AML-193 (cell line): Measurements from ENCODE around the gene SLC30A1.
"Not testable (repeated sequence)": the region's sequence is repeated elsewhere in the genome, so short reads cannot be mapped to it uniquely, and the experiment has no call there.

Experiments used
- DNase-seq, 2 experiments: peaks; one replicate each; lab custom pipeline; 2025; lab: John Stamatoyannopoulos, UW

Gene SLC30A1

GRCh38 chr1:211547710-211548109 lies 31.3 kb downstream of the SLC30A1 start:
- no peak for DNase-seq

GRCh38 chr1:211546543-211546942 lies 32.4 kb downstream of the SLC30A1 start:
- DNase-seq: no peak

DNA sequence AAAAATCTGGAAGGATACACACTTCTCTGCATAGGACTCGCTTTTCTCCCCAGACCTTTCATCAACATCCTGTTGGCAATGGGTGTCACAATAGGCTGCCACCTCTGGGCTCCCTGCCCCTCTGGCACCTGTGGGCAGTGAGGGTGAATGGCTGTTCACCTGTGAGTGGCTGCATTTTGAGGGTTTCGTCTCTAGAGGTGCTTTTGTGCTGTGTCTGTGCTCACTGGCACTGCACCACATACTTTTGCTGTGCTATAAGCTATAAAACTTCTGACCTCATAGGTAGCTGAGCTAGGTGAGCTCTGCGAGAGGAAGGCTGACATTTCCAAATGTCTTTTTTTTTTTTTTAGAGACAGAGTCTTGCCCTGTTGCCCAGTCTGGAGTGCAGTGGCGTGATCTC lies 35.9 kb downstream of the SLC30A1 start:
- no peak for DNase-seq

- no peak for DNase-seq
These were observed 37.1 kb downstream of the SLC30A1 start for GRCh38 chr1:211541720-211542477.

GRCh38 chr1:211541278-211541677 lies 37.7 kb downstream of the SLC30A1 start:
- DNase-seq: no peak

- DNase-seq: not testable (repeated sequence)
These were observed 38.1 kb downstream of the SLC30A1 start for GRCh38 chr1:211540824-211541223.

DNA sequence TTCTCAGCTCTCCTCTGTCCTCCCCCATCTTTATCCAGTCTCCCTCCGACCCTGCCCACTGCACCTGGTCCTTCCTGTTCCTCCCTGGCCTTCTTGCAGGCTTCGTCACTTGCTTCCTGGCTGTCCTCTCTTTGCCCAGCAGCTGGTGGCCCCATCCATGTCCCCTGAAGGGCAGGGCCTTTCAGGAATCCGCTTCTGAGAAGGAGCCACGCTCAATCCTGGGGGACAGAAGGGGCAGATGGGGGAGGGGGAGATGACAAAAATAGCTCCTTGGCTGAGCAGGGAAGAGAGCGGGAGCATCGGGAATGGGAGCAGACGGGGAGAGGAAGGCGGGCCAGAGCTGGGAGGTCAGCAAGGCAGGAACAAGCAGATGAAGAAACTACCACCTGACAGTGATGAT lies 40.7 kb downstream of the SLC30A1 start:
- DNase-seq: no peak

GRCh38 chr1:211537253-211537652 lies 41.7 kb downstream of the SLC30A1 start:
- no peak for DNase-seq

DNA sequence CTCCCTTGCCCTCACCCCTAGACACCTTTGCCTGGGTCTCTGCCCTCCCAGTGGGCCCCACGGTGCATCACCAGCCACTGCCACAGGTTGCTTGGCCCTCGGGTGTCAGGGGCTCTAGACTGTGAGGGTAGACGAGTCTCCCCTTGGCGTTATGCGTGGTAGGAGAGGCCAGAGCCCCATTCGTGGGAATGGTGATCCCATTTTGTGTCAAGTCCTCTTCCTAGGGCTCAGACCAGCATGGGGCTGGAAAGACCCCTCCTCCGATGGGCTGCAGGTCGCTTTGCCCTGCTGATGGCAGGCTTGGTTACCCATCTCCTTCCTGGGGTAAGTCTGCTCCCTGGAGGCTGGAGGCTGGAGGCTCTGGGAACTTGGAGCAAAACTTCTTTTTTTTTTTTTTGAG lies 42.4 kb downstream of the SLC30A1 start:
- no peak for DNase-seq

- no peak for DNase-seq
These were observed 43.6 kb downstream of the SLC30A1 start for GRCh38 chr1:211535346-211535745.

DNA sequence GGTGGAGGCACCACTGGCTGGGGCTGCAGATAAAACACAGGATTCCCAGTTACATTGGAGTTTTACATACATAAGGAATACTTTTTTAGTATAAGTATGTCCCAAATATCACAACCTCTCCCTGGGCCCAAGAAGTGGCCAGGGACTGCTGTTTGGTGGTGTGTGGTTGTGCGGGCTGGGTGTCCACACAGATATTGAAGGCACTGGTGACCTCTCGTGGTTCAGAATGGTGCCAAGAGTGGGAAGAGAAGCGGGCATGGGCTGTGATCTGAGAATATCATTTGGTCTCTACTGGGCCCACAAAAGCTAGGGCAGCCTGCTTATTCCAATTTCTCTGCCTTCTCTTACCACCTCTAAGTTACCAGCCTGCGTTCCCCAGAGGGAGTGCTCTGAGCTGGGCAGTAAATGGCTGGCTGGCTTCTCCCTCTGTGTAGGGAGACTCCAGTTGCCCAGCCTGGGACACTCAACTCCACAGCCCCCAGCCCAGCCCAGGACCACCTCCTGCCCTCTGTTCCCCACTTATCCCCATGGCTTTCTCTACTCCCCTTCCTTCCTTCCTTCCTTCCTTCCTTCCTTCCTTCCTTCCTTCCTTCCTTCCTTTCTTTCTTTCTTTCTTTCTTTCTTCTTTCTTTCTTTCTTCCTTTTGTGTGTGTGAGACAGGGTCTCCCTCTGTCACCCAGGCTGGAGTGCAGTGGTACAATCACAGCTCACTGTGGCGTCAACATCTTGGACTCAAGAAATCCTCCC lies 44.2 kb downstream of the SLC30A1 start:
- DNase-seq: no peak

GRCh38 chr1:211532088-211532444 lies 46.9 kb downstream of the SLC30A1 start:
- DNase-seq: no peak

DNA sequence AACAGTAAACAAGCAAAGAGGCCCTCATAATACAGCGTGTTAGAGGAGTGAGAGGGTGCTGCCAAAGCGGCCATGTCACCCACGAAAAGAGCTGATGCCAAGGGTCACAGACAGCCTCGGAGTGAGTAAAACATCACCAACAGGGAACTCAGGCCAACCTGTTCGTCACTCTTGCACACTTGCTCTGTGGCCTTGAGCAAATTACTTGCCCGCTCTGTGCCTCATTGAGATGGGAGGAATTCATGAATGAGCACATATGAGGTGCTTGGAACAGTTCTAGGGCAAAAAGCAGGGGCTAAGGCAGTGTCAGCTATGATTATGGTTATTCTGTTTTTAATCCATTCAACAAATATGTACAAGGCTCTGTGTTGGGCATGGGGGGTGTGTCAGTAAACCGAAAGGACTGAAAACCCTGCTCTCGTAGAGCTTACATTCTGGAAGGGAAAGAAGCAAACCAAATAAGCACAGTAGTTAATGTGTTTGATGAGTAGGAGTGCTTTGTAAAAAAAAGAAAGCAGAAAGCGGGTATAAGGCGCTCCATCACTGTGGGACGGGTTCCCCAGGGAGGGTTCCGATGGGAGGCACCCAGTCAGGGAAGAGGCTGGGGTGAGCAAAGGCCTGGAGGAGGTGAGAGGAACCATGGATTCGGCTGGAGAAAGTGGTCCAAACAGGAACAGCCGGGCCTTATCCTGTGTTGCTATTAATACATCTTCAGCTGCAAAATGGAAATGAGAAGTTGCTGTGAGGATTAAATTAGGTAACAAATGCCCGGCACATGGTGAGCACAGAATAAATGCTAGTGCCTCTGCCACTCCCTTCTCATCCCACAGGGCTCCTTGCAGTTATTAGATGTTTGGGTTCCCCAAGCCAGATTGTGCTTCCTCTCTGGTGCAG lies 47.5 kb downstream of the SLC30A1 start:
- DNase-seq: no peak

DNA sequence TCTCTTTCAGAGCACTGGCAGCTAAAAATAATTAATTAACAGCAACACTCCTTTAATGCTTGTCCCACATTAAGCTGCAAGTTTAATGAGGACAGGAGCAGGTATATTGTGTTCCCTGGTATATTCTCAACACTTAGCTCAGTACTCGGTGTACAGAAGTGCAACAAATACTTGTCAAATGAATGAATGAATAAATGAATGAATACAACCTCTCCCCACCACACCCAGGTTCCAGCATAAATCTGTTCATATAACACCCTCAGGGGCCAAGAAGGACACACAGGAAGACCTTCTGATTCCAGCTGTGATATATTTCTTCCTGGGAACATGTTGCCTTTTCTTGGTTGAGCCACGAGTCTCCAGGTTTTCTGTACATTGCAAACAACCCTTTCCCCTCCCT lies 48.9 kb downstream of the SLC30A1 start:
- no peak for DNase-seq

GRCh38 chr1:211529453-211529852 lies 49.5 kb downstream of the SLC30A1 start:
- no peak for DNase-seq

DNA sequence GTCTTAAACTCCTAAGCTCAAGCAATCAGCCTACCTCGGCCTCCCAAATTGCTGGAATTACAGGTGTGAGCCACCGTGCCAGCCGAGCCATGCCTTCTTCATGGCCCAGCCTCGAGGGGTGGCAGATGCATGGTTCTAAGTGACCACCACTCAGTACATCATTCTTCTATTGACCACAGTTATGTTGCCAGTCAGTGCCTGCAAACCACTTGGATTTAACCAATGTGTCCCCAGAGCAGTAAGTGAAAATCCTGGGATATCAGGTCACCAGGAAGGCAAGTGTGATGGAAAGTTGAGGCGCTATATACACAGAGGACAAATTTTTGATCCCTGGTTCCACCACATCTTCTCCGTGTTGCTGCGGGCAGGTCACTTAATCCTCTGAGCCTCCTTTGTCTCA lies 50.0 kb downstream of the SLC30A1 start:
- no peak for DNase-seq

DNA sequence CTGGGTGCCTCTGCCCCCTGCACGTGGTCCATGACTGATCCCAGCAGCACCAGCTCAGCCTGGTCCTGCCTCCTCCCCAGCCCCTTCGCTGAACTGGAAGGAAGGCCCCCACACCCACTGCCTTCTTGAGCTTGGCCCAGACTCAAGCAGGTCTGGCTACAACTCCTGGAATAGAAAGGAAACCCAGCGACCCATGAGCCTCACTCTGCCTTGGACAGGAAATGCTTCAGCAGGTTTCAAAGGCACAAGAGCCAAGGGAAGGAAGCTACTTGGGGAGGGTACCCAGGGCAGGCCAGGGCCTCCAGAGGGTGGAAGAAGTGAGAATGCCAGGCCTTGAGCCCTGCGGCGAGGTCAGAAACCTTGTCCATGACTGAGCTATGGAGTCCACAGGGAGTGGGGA lies 51.1 kb downstream of the SLC30A1 start:
- no peak for DNase-seq

DNA sequence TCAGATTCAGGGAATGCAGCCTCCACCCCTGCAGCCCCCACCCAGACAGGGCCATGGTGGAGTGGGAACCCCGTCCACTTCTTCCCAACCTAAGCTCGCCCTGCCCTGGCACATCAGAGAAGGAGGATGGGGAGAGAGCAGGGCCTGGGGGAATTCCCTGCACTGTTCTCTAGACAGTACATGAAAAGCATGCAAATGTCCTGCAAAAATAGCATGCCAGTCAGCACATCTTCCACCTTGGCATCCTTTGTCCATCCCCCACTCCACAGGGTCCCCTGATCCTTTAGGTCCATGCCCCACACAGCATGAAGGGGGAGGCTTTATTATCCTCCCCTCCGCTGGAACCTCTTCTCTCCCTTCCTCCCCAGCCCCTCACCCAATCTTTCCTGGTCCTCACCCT lies 52.0 kb downstream of the SLC30A1 start:
- DNase-seq: no peak

GRCh38 chr1:211526101-211526500 lies 52.9 kb downstream of the SLC30A1 start:
- no peak for DNase-seq

DNA sequence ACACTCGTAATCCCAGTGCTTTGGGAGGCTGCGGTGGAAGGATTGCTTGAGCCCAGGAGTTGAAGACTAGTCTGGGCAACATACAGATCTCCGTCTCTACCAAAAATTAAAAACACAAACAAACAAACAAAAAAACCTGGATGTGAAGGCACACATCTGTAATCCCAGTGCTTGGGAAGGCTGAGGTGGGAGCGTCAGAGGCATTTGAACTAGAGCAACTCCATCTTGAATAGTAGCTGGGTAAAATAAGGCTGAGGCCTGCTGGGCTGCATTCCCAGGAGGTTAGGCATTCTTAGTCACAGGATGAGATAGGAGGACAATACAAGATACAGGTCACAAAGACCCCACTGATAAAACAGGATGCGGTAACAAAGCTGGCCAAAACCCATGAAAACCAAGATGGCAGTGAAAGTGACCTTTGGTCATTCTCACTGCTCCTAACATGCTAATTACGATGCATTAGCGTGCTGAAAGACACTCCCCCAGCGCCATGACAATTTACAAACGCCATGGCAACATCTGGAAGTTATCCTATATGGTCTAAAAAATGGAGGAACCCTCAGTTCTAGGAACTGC lies 53.8 kb downstream of the SLC30A1 start:
- no peak for DNase-seq

- DNase-seq: no peak
These were observed 54.4 kb downstream of the SLC30A1 start for GRCh38 chr1:211524521-211524920.

DNA sequence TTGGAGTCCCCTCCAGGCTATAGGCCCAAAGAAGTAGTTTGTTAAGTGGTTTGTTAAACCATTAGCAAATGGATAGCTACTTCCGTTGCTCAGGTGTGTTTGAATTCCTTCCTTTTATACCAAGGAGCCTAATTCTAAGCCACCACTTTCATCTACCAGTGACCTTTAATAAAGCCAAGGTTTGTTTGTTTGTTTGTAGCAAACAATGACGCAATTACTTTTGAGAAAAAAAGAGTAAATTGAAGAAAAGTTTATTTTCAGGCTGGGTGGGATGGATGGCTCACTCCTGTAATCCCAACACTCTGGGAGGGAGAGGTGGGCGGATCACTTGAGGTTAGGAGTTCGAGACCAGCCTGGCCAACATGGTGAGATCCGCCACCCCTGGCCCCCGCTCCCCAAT lies 56.2 kb downstream of the SLC30A1 start:
- DNase-seq: no peak
